ENCODE data around the gene ATP1A4.

DNA sequence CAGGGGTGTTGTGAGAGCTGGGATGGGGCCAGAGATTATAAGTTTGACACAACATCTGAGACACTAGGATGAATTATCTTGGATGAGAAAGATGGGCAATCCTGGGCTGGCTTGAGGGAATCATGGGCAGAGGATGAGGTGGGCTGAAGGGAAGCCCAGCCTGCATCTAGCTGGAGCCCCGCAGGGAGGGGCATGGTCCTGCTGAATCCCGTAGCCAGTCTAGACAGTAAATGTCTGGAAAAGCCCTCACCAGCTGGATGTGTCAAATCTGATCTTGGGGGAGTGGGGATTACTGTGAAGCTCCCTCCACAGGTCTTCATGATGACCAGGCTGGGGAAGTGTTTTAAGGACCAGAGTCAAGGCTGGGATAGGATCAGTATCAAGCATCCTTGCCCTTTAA is 35.3 kb downstream of the ATP1A4 start:
- TF ChIP-seq CTCF (IDR thresholded peaks at IDR 0.05) (no peak), POLR2A (IDR thresholded peaks at IDR 0.05) (no peak)
